Caco-2 (cell line): ENCODE data around the gene SSTR5. TPM values are rescaled to one million over a fixed set of nuclear protein-coding genes. Genes with fewer than 3 reads are reported as not detected.

Source experiments
- BruUV-seq: library from RNA; stranded (reverse); fragments of 400-500 nt; replicated peaks from 2 replicates; lab custom pipeline; 2021; lab: Mats Ljungman, UMichigan
- CTCF ChIA-PET: fragments of 300-600 bp; sonication (Branson Sonifier 250); formaldehyde crosslinking; loops from one replicate; lab custom pipeline; 2022; ENCODE audit warnings: antibody characterized with exemption; lab: Charles Lee
- POLR2A ChIA-PET: fragments of 300-600 bp; sonication (Branson Sonifier 250); formaldehyde crosslinking; loops from one replicate; lab custom pipeline; 2022; ENCODE audit warnings: antibody characterized with exemption; lab: Charles Lee
- DNase-seq, 2 experiments: peaks; one replicate each; pipeline versions ENCODE4 v3.0.0 to v3.0.0-alpha.2; 2020 to 2022
- H3K27me3 ChIP-seq: replicated peaks from 2 replicates; pipeline ENCODE4 v1.6.0; 2011; ENCODE audit warnings: low read length; ENCODE audit not compliant: control insufficient read depth, insufficient read depth
- H3K36me3 ChIP-seq: 2 replicates; pipeline ENCODE4 v1.5.1; 2011; ENCODE audit warnings: low read length; ENCODE audit not compliant: control insufficient read depth, insufficient read depth
- H3K4me1 ChIP-seq: fragments of 250-450 bp; sonication (Bioruptor Pico); 2 replicates; pipeline ENCODE4 v1.5.1; 2020; ENCODE audit warnings: mild to moderate bottlenecking
- H3K4me3 ChIP-seq: 2 replicates; pipeline ENCODE4 v1.5.1; 2011; ENCODE audit warnings: low read depth, mild to moderate bottlenecking, control low read depth, low read length
- H3K9me3 ChIP-seq: fragments of 250-450 bp; sonication (Bioruptor Pico); 2 replicates; pipeline ENCODE4 v1.5.1; 2020; ENCODE audit warnings: mild to moderate bottlenecking, moderate library complexity
- H3K27ac Mint-ChIP-seq: one replicate; pipeline ENCODE4 v1.8.0; 2022; ENCODE audit warnings: mixed read lengths; ENCODE audit not compliant: unreplicated experiment
- H3K27me3 Mint-ChIP-seq: one replicate; pipeline ENCODE4 v1.8.0; 2022; ENCODE audit warnings: mixed read lengths; ENCODE audit not compliant: insufficient read depth, unreplicated experiment
- H3K36me3 Mint-ChIP-seq: one replicate; pipeline ENCODE4 v1.8.0; 2022; ENCODE audit warnings: mild to moderate bottlenecking, mixed read lengths; ENCODE audit not compliant: insufficient read depth, unreplicated experiment
- H3K4me1 Mint-ChIP-seq: one replicate; pipeline ENCODE4 v1.8.0; 2022; ENCODE audit warnings: low read depth, mixed read lengths; ENCODE audit not compliant: unreplicated experiment
- H3K4me3 Mint-ChIP-seq: one replicate; pipeline ENCODE4 v1.8.0; 2022; ENCODE audit warnings: mild to moderate bottlenecking, moderate library complexity, mixed read lengths; ENCODE audit not compliant: unreplicated experiment
- H3K9me3 Mint-ChIP-seq: one replicate; pipeline ENCODE4 v1.8.0; 2022; ENCODE audit warnings: mixed read lengths; ENCODE audit not compliant: unreplicated experiment
- CTCF ChIP-seq, 2 experiments: fragments of 200-600 bp in 1 of 2; IDR thresholded peaks; 1 replicate in 1 of 2; 2 replicates in 1 of 2; pipeline versions ENCODE4 v1.5.1 to v1.8.0; 2011 to 2022; ENCODE audit warnings: antibody characterized with exemption in 1 of 2, control low read depth in 1 of 2, inconsistent platforms in 1 of 2, low read depth in 1 of 2, low read length in 1 of 2, mild to moderate bottlenecking in 1 of 2, moderate library complexity in 1 of 2; ENCODE audit not compliant: insufficient read depth in 1 of 2, severe bottlenecking in 1 of 2, unreplicated experiment in 1 of 2
- intact Hi-C: fragments of 100-400 bp; cut with micrococcal nuclease; formaldehyde crosslinking; loops from one replicate; pipeline ENCODE4 v1.10.0; 2022; ENCODE audit not compliant: unreplicated experiment
- total RNA-seq: library from RNA; stranded (reverse); gene quantifications from 2 replicates; pipeline ENCODE4 v1.2.3, GENCODE V29; 2022

The SSTR5 gene
- total RNA-seq, 1 experiment from 2014 or later: 0.23 TPM

GRCh38 chr16:1106659-1107058, 34.1 kb downstream of the SSTR5 start:
- BruUV-seq: no TSS peak

GRCh38 chr16:1107141-1107540, 34.6 kb downstream of the SSTR5 start:
- H3K4me1 Mint-ChIP-seq: no peaks in the 10 kb centered on the region
- POLR2A ChIA-PET: no interaction called here
- no peaks in the 10 kb centered on the region for H3K9me3 Mint-ChIP-seq
- BruUV-seq: no TSS peak
- no peak overlapping the region for H3K4me3 Mint-ChIP-seq
- H3K4me1 ChIP-seq: peaks cover 7% of the 10 kb centered on the region
- H3K4me3 ChIP-seq: no peak overlapping the region
- TF ChIP-seq CTCF (IDR thresholded peaks at IDR 0.05; ENCODE audit: insufficient read depth in 1 of 2, low read depth in 1 of 2, low read length in 1 of 2, severe bottlenecking in 1 of 2, unreplicated experiment in 1 of 2): no peak
- peaks cover 6% of the 10 kb centered on the region for H3K27me3 Mint-ChIP-seq
- no peak for DNase-seq
- no peak overlapping the region for H3K27ac Mint-ChIP-seq
- H3K36me3 ChIP-seq: no peaks in the 10 kb centered on the region
- H3K27me3 ChIP-seq: no peaks in the 10 kb centered on the region; the same call in 1 of the 2 replicates
- CTCF ChIA-PET: no interaction called here
- no peaks in the 10 kb centered on the region for H3K9me3 ChIP-seq
- no peaks in the 10 kb centered on the region for H3K36me3 Mint-ChIP-seq
- intact Hi-C loops: no loop called here

More at GRCh38 chr16:1106659-1107058, 34.1 kb downstream of the SSTR5 start:
- intact Hi-C loops: no loop called here
- H3K9me3 Mint-ChIP-seq: no peaks in the 10 kb centered on the region
- no peaks in the 10 kb centered on the region; the same call in 1 of the 2 replicates for H3K27me3 ChIP-seq
- H3K4me3 Mint-ChIP-seq: no peak overlapping the region
- H3K36me3 ChIP-seq: no peaks in the 10 kb centered on the region
- TF ChIP-seq CTCF (IDR thresholded peaks at IDR 0.05; ENCODE audit: insufficient read depth in 1 of 2, low read depth in 1 of 2, low read length in 1 of 2, severe bottlenecking in 1 of 2, unreplicated experiment in 1 of 2): no peak
- peaks cover 7% of the 10 kb centered on the region for H3K4me1 ChIP-seq
- no peaks in the 10 kb centered on the region for H3K9me3 ChIP-seq
- H3K4me3 ChIP-seq: no peak overlapping the region
- no peak for DNase-seq
- peaks cover 6% of the 10 kb centered on the region for H3K27me3 Mint-ChIP-seq
- ChIA-PET POLR2A (no interaction called here), CTCF (no interaction called here)
- H3K4me1 Mint-ChIP-seq: no peaks in the 10 kb centered on the region
- H3K36me3 Mint-ChIP-seq: no peaks in the 10 kb centered on the region
- H3K27ac Mint-ChIP-seq: no peak overlapping the region

- POLR2A ChIA-PET: no interaction called here
- CTCF ChIA-PET: no interaction called here
- intact Hi-C loops: no loop called here
Measured at GRCh38 chr16:1107731-1108130, 35.2 kb downstream of the SSTR5 start.

More at GRCh38 chr16:1107731-1108130, 35.2 kb downstream of the SSTR5 start:
- Histone ChIP-seq H3K4me1 (peaks cover 7% of the 10 kb centered on the region), H3K4me3 (no peak overlapping the region), H3K9me3 (no peaks in the 10 kb centered on the region), H3K36me3 (no peaks in the 10 kb centered on the region), H3K27me3 (no peaks in the 10 kb centered on the region; the same call in 1 of the 2 replicates)
- peaks cover 6% of the 10 kb centered on the region for H3K27me3 Mint-ChIP-seq
- no peaks in the 10 kb centered on the region for H3K36me3 Mint-ChIP-seq
- H3K4me3 Mint-ChIP-seq: no peak overlapping the region
- H3K4me1 Mint-ChIP-seq: no peaks in the 10 kb centered on the region
- H3K27ac Mint-ChIP-seq: no peak overlapping the region
- BruUV-seq: no TSS peak
- no peaks in the 10 kb centered on the region for H3K9me3 Mint-ChIP-seq
- no peak for DNase-seq
- TF ChIP-seq CTCF (IDR thresholded peaks at IDR 0.05; ENCODE audit: insufficient read depth in 1 of 2, low read depth in 1 of 2, low read length in 1 of 2, severe bottlenecking in 1 of 2, unreplicated experiment in 1 of 2): no peak
